Thoracic aorta (tissue), 2 donors: Measurements from ENCODE around the gene NUDT19. TPM values are rescaled to one million over a fixed set of nuclear protein-coding genes. Genes with fewer than 3 reads are reported as not detected.

Source experiments
- ATAC-seq: fragments of 150-250 bp; one replicate; pipeline ENCODE4 v1.8.0; 2017; ENCODE audit warnings: low read depth; ENCODE audit not compliant: insufficient number of reproducible peaks, low FRiP score
- DNase-seq: peaks from one replicate; pipeline ENCODE4 v3.0.0-alpha.2; 2020; ENCODE audit warnings: low spot score
- H3K27ac ChIP-seq, 2 donors: fragments of 200-600 bp; sonication (generic); 1 replicate in 1 of 2; 2 replicates in 1 of 2; pipeline ENCODE4 v1.5.1; 2016; ENCODE audit warnings: mild to moderate bottlenecking in 2 of 2, moderate library complexity in 2 of 2
- H3K27me3 ChIP-seq: fragments of 200-600 bp; sonication (generic); replicated peaks from 2 replicates; pipeline ENCODE4 v1.6.0; 2016; ENCODE audit warnings: mild to moderate bottlenecking; ENCODE audit not compliant: insufficient read depth
- H3K36me3 ChIP-seq: fragments of 200-600 bp; sonication (generic); one replicate; pipeline ENCODE4 v1.5.1; 2016
- H3K4me1 ChIP-seq, 2 donors: fragments of 200-600 bp; sonication (generic); 1 replicate in 1 of 2; 2 replicates in 1 of 2; pipeline versions ENCODE4 v1.5.1 to v1.6.0; 2016; ENCODE audit warnings: low read depth in 2 of 2, mild to moderate bottlenecking in 1 of 2; ENCODE audit not compliant: control insufficient read depth in 1 of 2
- H3K4me3 ChIP-seq: fragments of 200-600 bp; sonication (generic); 2 replicates; pipeline ENCODE4 v1.5.1; 2016; ENCODE audit warnings: mild to moderate bottlenecking
- H3K9me3 ChIP-seq: fragments of 200-600 bp; sonication (generic); 2 replicates; pipeline ENCODE4 v1.5.1; 2016
- total RNA-seq, 2 donors: library from RNA; depleted of rRNA; stranded (reverse); fragments of >200 nt; gene quantifications; one replicate each; pipeline versions ENCODE4 v1.1.0 to v1.2.3, GENCODE V29; 2016
- TF ChIP-seq, protein P1 (sequence below): fragments of 200-600 bp; sonication (generic); IDR thresholded peaks from one replicate; pipeline ENCODE4 v1.5.1; 2019; ENCODE audit warnings: antibody characterized with exemption

The NUDT19 gene
- total RNA-seq, 2 donors from 2014 or later = 5.7 to 11.7 TPM

- no peak overlapping the region for H3K27ac ChIP-seq
- peaks cover 9% of the 10 kb centered on the region for H3K36me3 ChIP-seq
- no peaks in the 10 kb centered on the region for H3K9me3 ChIP-seq
- no peaks in the 10 kb centered on the region for H3K4me1 ChIP-seq
- ATAC-seq (no peak), DNase-seq (no peak)
- TF ChIP-seq, protein P1, sequence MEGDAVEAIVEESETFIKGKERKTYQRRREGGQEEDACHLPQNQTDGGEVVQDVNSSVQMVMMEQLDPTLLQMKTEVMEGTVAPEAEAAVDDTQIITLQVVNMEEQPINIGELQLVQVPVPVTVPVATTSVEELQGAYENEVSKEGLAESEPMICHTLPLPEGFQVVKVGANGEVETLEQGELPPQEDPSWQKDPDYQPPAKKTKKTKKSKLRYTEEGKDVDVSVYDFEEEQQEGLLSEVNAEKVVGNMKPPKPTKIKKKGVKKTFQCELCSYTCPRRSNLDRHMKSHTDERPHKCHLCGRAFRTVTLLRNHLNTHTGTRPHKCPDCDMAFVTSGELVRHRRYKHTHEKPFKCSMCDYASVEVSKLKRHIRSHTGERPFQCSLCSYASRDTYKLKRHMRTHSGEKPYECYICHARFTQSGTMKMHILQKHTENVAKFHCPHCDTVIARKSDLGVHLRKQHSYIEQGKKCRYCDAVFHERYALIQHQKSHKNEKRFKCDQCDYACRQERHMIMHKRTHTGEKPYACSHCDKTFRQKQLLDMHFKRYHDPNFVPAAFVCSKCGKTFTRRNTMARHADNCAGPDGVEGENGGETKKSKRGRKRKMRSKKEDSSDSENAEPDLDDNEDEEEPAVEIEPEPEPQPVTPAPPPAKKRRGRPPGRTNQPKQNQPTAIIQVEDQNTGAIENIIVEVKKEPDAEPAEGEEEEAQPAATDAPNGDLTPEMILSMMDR = no peak
- H3K4me3 ChIP-seq = no peak overlapping the region
- no peaks in the 10 kb centered on the region for H3K27me3 ChIP-seq
These were observed 25.9 kb downstream of the NUDT19 start for GRCh38 chr19:32717496-32717895.

DNA sequence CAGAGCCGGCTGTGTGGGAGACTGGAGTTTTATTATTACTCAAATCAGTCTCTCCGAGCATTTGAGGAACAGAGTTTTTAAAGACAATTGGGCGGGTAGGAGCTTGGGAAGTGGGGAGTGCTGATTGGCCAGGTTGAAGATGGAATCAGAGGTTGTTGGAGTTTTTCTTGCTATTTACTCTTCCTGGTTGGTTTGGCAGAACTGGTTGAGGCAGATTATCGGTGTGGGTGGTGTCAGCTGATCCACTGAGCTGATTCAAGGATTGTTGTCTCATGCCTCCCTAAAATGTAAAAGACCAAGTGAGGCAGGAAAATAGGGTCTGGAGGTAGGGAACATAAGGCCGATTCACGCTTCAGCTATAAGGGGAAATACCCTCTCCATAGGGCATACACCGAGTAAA, 26.7 kb downstream of the NUDT19 start:
- no peaks in the 10 kb centered on the region for H3K4me1 ChIP-seq
- no peaks in the 10 kb centered on the region for H3K27me3 ChIP-seq
- ATAC-seq = no peak
- DNase-seq = no peak
- no peak overlapping the region for H3K4me3 ChIP-seq
- H3K27ac ChIP-seq = no peak overlapping the region
- peaks cover 4% of the 10 kb centered on the region for H3K36me3 ChIP-seq
- TF ChIP-seq, protein P1 = no peak
- no peaks in the 10 kb centered on the region for H3K9me3 ChIP-seq

- no peaks in the 10 kb centered on the region for H3K27me3 ChIP-seq
- TF ChIP-seq, protein P1 = no peak
- H3K4me3 ChIP-seq = no peak within 1 kb of the TSS
- ATAC-seq = no peak
- H3K9me3 ChIP-seq = no peaks in the 10 kb centered on the region
- H3K36me3 ChIP-seq = no peaks in the 10 kb centered on the region
- H3K27ac ChIP-seq = no peak within 1 kb of the TSS
- no peaks in the 10 kb centered on the region for H3K4me1 ChIP-seq
- no peak for DNase-seq
These were observed 28.0 kb downstream of the NUDT19 start, which contains the start of gene TDRD12 for GRCh38 chr19:32719611-32720059. TSS of gene TDRD12 (plus strand) at chr19:32719767. CDS start at chr19:32720073, 306 bp downstream.

DNA sequence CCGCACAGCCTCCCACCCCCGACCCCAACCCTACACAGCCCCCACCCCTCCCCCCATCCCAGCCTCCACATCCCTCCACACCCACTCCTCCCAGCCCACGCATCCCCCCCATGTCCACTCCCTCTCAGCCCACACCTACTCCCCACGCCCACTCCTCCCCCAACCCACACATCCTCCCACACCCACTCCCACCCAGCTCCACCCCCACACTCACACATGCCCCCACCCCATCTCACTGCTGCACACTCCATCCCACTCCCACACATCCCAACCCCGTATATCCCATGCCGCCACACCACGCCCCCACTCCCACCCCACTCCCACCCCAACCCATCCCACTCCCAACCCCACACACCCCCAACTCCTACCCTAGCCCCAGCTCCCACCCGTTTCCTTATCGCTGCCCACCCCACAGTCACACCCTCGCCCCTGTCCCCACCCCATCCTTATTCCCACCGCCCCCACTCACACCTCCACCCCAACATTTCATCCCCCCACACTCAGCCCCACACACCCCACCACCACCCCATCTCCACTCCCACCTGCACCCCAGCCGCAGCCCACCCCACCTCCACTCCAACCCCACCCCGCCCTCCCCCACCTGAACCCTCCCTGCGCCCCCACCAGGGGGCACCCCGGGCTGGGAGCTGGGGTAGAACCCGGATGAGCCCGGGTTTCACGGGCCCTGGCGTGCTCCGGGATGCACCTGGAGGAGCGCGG, 28.8 kb downstream of the NUDT19 start:
- Histone ChIP-seq H3K4me1 (no peaks in the 10 kb centered on the region), H3K27me3 (no peaks in the 10 kb centered on the region), H3K27ac (no peak overlapping the region), H3K9me3 (no peaks in the 10 kb centered on the region), H3K4me3 (no peak overlapping the region), H3K36me3 (no peaks in the 10 kb centered on the region)
- ATAC-seq = no peak
- TF ChIP-seq, protein P1 = no peak
- DNase-seq = no peak

- Histone ChIP-seq H3K4me1 (no peaks in the 10 kb centered on the region), H3K27ac (no peak overlapping the region), H3K9me3 (no peaks in the 10 kb centered on the region), H3K4me3 (no peak overlapping the region), H3K36me3 (no peaks in the 10 kb centered on the region), H3K27me3 (no peaks in the 10 kb centered on the region)
- TF ChIP-seq, protein P1 = no peak
- no peak for DNase-seq
- no peak for ATAC-seq
These were observed 29.3 kb downstream of the NUDT19 start for GRCh38 chr19:32720936-32721250.
